Hair follicle dermal papilla cell (primary cell): ENCODE measurements around the gene TEX35. TPM values are rescaled to one million over a fixed set of nuclear protein-coding genes. Genes with fewer than 3 reads are reported as not detected.

Source experiments
- small RNA-seq: library from RNA; depleted of rRNA; stranded (forward); fragments of <200 nt; gene quantifications from one replicate; pipeline ENCODE3, GENCODE V24; 2012
- total RNA-seq: library from RNA; depleted of rRNA; stranded (reverse); fragments of >200 nt; gene quantifications from 2 replicates; pipeline ENCODE4 v1.2.3, GENCODE V29; 2012

The TEX35 gene
- under 0.01 TPM in 1 of 2 replicates, not detected in the other for total RNA-seq

GRCh38 chr1:178512566-178513277 lies at the start of gene TEX35:
TEX35 (plus strand) TSS chr1:178513109; CDS start chr1:178513189, 80 bp downstream.

GRCh38 chr1:178496410-178497135 lies 16.3 kb upstream of the TEX35 start, which contains the start of gene CLEC20A:
CLEC20A (minus strand) TSS chr1:178496964; CDS start chr1:178496939, 25 bp downstream.

Small RNA genes lying within 50 kb of the gene (small RNA-seq; reads per million reads assigned to genes)
- gene RF00017, result not detected
- gene RNA5SP69, result not detected

Other genes with a start within 250 kb of the TEX35 start
- gene CLEC20A, start 16.1 kb upstream of the TEX35 start, total RNA-seq, result not detected in 2 replicates
- gene RALGPS2, start 212.1 kb downstream of the TEX35 start, total RNA-seq, result 78.8 and 101 TPM in 2 replicates